T-cell (primary cell): ENCODE data around the gene SLC38A10. TPM values are rescaled to one million over a fixed set of nuclear protein-coding genes. Genes with fewer than 3 reads are reported as not detected.

Experiments used
- ATAC-seq, 4 experiments: fragments of 200-7000 bp in 3 of 4; fragments of 150-1000 bp in 1 of 4; cut with Tn5 transposase; replicated peaks in 1 of 4; 1 replicate in 3 of 4; 2 replicates in 1 of 4; pipeline ENCODE4 v1.10.0; 2021; ENCODE audit warnings: moderate library complexity in 3 of 4, mild to moderate bottlenecking in 2 of 4, moderate number of reproducible peaks in 1 of 4
- CTCF ChIA-PET, 2 donors: fragments of 300-600 bp; sonication (Branson Sonifier 250); formaldehyde crosslinking; loops; one replicate each; lab custom pipeline; 2022; ENCODE audit warnings: antibody characterized with exemption in 2 of 2; lab: Charles Lee
- POLR2A ChIA-PET, 2 donors: fragments of 300-600 bp; sonication (Branson Sonifier 250); formaldehyde crosslinking; loops; one replicate each; lab custom pipeline; 2022; ENCODE audit warnings: antibody characterized with exemption in 2 of 2; lab: Charles Lee
- DNase-seq, 35 experiments: peaks; one replicate each; pipeline versions ENCODE4 v3.0.0 to v3.0.0-alpha.2; 2013 to 2023
- H3K27ac ChIP-seq: one replicate; pipeline ENCODE4 v1.5.1; 2013; ENCODE audit warnings: low read length
- H3K27me3 ChIP-seq, 2 experiments: replicated peaks in 1 of 2; 1 replicate in 1 of 2; 2 replicates in 1 of 2; pipeline versions ENCODE4 v1.6.1 to v1.7.0; 2013; ENCODE audit warnings: low read length in 1 of 2, mixed read lengths in 1 of 2; ENCODE audit not compliant: control insufficient read depth in 2 of 2, insufficient read depth in 2 of 2; ENCODE audit errors: extremely low read depth in 1 of 2
- H3K36me3 ChIP-seq, 2 donors: 1 replicate in 1 of 2; 2 replicates in 1 of 2; pipeline versions ENCODE4 v1.6.1 to v1.7.0; 2013; ENCODE audit warnings: low read length in 1 of 2; ENCODE audit not compliant: control insufficient read depth in 2 of 2, insufficient read depth in 1 of 2; ENCODE audit errors: extremely low read depth in 1 of 2
- H3K4me1 ChIP-seq, 2 experiments: 1 replicate in 1 of 2; 2 replicates in 1 of 2; pipeline versions ENCODE4 v1.6.1 to v1.7.0; 2013; ENCODE audit warnings: low read length in 2 of 2, mixed read lengths in 1 of 2; ENCODE audit not compliant: insufficient read depth in 2 of 2, control insufficient read depth in 1 of 2; ENCODE audit errors: extremely low read depth in 1 of 2
- H3K4me3 ChIP-seq, 2 donors: 1 replicate in 1 of 2; 2 replicates in 1 of 2; pipeline versions ENCODE4 v1.5.1 to v1.7.0; 2013; ENCODE audit warnings: mild to moderate bottlenecking in 2 of 2, low read length in 1 of 2, moderate library complexity in 1 of 2; ENCODE audit not compliant: control insufficient read depth in 1 of 2; ENCODE audit errors: extremely low read depth in 1 of 2
- H3K9me3 ChIP-seq: 2 replicates; pipeline ENCODE4 v1.7.0; 2013
- H3K27ac Mint-ChIP-seq, 2 donors: one replicate each; pipeline ENCODE4 v1.8.0; 2020 to 2021; ENCODE audit warnings: mild to moderate bottlenecking in 2 of 2, mixed read lengths in 2 of 2
- H3K27me3 Mint-ChIP-seq, 2 donors: one replicate each; pipeline ENCODE4 v1.8.0; 2021 to 2022; ENCODE audit warnings: mixed read lengths in 2 of 2
- H3K36me3 Mint-ChIP-seq: one replicate; pipeline ENCODE4 v1.8.0; 2021; ENCODE audit warnings: mixed read lengths
- H3K4me1 Mint-ChIP-seq, 3 donors: one replicate each; pipeline ENCODE4 v1.8.0; 2020 to 2022; ENCODE audit warnings: mixed read lengths in 3 of 3, mild to moderate bottlenecking in 1 of 3
- H3K4me3 Mint-ChIP-seq, 3 donors: one replicate each; pipeline ENCODE4 v1.8.0; 2020 to 2022; ENCODE audit warnings: mild to moderate bottlenecking in 3 of 3, mixed read lengths in 3 of 3, moderate library complexity in 3 of 3
- H3K9me3 Mint-ChIP-seq, 3 donors: one replicate each; pipeline ENCODE4 v1.8.0; 2020 to 2022; ENCODE audit warnings: mixed read lengths in 3 of 3
- WGBS: methylation state at CpG from one replicate; pipeline ENCODE4 v1.1.5; 2013; ENCODE audit warnings: missing lambda C conversion rate; ENCODE audit not compliant: insufficient coverage; 5-methylcytosine and 5-hydroxymethylcytosine counted together
- total RNA-seq, 35 experiments: library from RNA in 6 of 35; stranded (reverse) in 6 of 35; fragments of 120-200 nt in 1 of 35; gene quantifications; one replicate each; pipeline versions ENCODE4 v1.2.1 to v1.2.4 and lab custom pipeline; 2013 to 2026

Gene SLC38A10
- total RNA-seq, 5 donors from 2014 or later (not counting 1 experiment from before 2014, with no cell fraction given), result 52.8 to 95.2 (median 82.3) TPM

- 95% methylated on average over 9 of the region's 14 CpGs for WGBS
- no peak for ATAC-seq
- CTCF ChIA-PET, result no interaction called here
These were observed 99.1 kb downstream of the SLC38A10 start for GRCh38 chr17:81195941-81196495.

More at GRCh38 chr17:81195941-81196495, 99.1 kb downstream of the SLC38A10 start:
- Histone ChIP-seq H3K27me3 (no peaks in the 10 kb centered on the region), H3K4me1 (no peaks in the 10 kb centered on the region), H3K36me3 (peaks cover 3 to 21% of the 10 kb centered on the region in 2 donors), H3K9me3 (no peaks in the 10 kb centered on the region), H3K4me3 (no peak overlapping the region), H3K27ac (no peak overlapping the region)
- no peaks in the 10 kb centered on the region for H3K27me3 Mint-ChIP-seq
- no peaks in the 10 kb centered on the region for H3K36me3 Mint-ChIP-seq
- no peaks in the 10 kb centered on the region for H3K9me3 Mint-ChIP-seq
- H3K4me3 Mint-ChIP-seq, result no peak overlapping the region
- H3K27ac Mint-ChIP-seq, result no peak overlapping the region
- POLR2A ChIA-PET, result no interaction called here
- DNase-seq, result no peak
- no peaks in the 10 kb centered on the region for H3K4me1 Mint-ChIP-seq

Other genes starting within 250 kb of the SLC38A10 start
- not detected for gene PVALEF, start 129.8 kb downstream of the SLC38A10 start, total RNA-seq
- gene AATK, start 129.1 kb downstream of the SLC38A10 start, total RNA-seq, result 10 to 100 TPM in 1 of 5 donors, under 1 TPM in 4; 0.63 to 11.1 (median 0.72) TPM
- 10 to 100 TPM in 3 of 5 donors, 1 to 10 TPM in 2; 9.0 to 15.8 (median 11.2) TPM for gene CEP131, start 72.3 kb downstream of the SLC38A10 start, total RNA-seq
- gene TEPSIN, start 56.3 kb downstream of the SLC38A10 start, total RNA-seq, result 100 to 1,000 TPM in 3 of 5 donors, 10 to 100 TPM in 2; 73.8 to 169 (median 161) TPM
- 10 to 100 TPM; 35.0 to 60.8 (median 51.2) TPM for gene NDUFAF8, start 56.0 kb downstream of the SLC38A10 start, total RNA-seq
- gene BAHCC1, start 100.2 kb upstream of the SLC38A10 start, total RNA-seq, result under 1 TPM; 0.23 to 0.82 (median 0.33) TPM
- gene ACTG1, start 217.5 kb upstream of the SLC38A10 start, total RNA-seq, result 1,000 to 10,000 TPM; 1,183 to 1,383 (median 1,262) TPM
- gene FSCN2, start 233.1 kb upstream of the SLC38A10 start, total RNA-seq, result 1 to 10 TPM in 3 of 5 donors, under 1 TPM in 2; 0.91 to 4.2 (median 1.2) TPM